Measurements from ENCODE around the gene MEGF11. TPM values are rescaled to one million over a fixed set of nuclear protein-coding genes. Genes with fewer than 3 reads are reported as not detected.

Gene MEGF11
- total RNA-seq (2021; ENCODE audit: unreplicated experiment), result 2.3 TPM
- polyA plus RNA-seq (2012), result 3.5 and 4.1 TPM in 2 replicates
- percentile 28 among the genes with signal in this experiment for Bru-seq, nascent RNA
- BruChase-seq, experiment 1, labeled RNA remaining after a 6-hour chase, result percentile 21 among the genes with signal in this experiment
- BruChase-seq, experiment 2, labeled RNA remaining after a 2-hour chase, result percentile 26 among the genes with signal in this experiment
- long read RNA-seq, partial matches to known transcripts, result 0 of 7 reads
- long read RNA-seq, other reads (novel, unspliced or antisense), result 7 of 7 reads

- H3K4me1 ChIP-seq (ENCODE audit: control insufficient read depth in 1 of 2, insufficient read depth in 2 of 2, low read length in 2 of 2), result peaks cover 0 to 20% of the 10 kb centered on the region in 2 experiments; a peak in 2 of 4 replicates
- no peak for DNase-seq (ENCODE audit: low read depth, low spot score)
- ATAC-seq, result peak; percentile 56
- H3K36me3 ChIP-seq (ENCODE audit: control insufficient read depth in 1 of 2, insufficient read depth in 2 of 2, low read length in 2 of 2), result no peaks in the 10 kb centered on the region
- intact Hi-C loops (cut with micrococcal nuclease), result loop anchor here (2.0 to 5.0 kb wide), 2 partner anchors 34 to 245 kb away; no protein-coding TSS in a partner anchor
- H4K20me1 ChIP-seq (ENCODE audit: insufficient read depth), result no peaks in the 10 kb centered on the region
- RAD21 ChIA-PET (ENCODE audit: low non-redundant PET in 1 of 2, low total read pairs in 2 of 2, uncharacterized antibody in 2 of 2, unreplicated experiment in 2 of 2), result interaction anchor here in 1 of 2 experiments (0.7 kb wide), 1 partner anchor 38 kb away, joined by 4 read pairs; no protein-coding TSS in a partner anchor
- no TSS peak for BruUV-seq (replicated peaks)
- H3K27me3 ChIP-seq (ENCODE audit: insufficient read depth, low read length), result peaks cover 3% of the 10 kb centered on the region; the same call in 1 of the 2 replicates
- H3K79me2 ChIP-seq (ENCODE audit: insufficient read depth, low read length), result no peaks in the 10 kb centered on the region
- H3K9me2 ChIP-seq (ENCODE audit: insufficient read depth), result no peaks in the 10 kb centered on the region
- no peak within 1 kb of the TSS; the same call in 1 of the 2 replicates for H3K27ac ChIP-seq (ENCODE audit: low read depth, low read length)
- H3K9ac ChIP-seq (ENCODE audit: low read length), result peak within 1 kb of the TSS; percentile 58
- peak within 1 kb of the TSS; percentile 100 for H3K4me2 ChIP-seq (ENCODE audit: low read length)
- peak within 1 kb of the TSS; percentile 95 for H2AFZ ChIP-seq (ENCODE audit: low read depth, low read length, poor library complexity, severe bottlenecking)
- peak within 1 kb of the TSS; percentile 65 to 78 for H3K4me3 ChIP-seq (replicated peaks in 1 of 2; ENCODE audit: low read depth in 1 of 2, low read length in 2 of 2)
- POLR2A ChIA-PET, result no interaction called here
- H3K9me3 ChIP-seq (ENCODE audit: control insufficient read depth in 1 of 2, insufficient read depth in 1 of 2, low read depth in 1 of 2, low read length in 2 of 2), result no peaks in the 10 kb centered on the region
- CTCF ChIA-PET, result no interaction called here
- TF ChIP-seq REST (IDR thresholded peaks at IDR 0.05; ENCODE audit: low read depth) (no peak), RAD21 (IDR thresholded peaks at IDR 0.05; ENCODE audit: low read depth) (no peak), TCF7L2 (IDR thresholded peaks at IDR 0.05; ENCODE audit: borderline replicate concordance, extremely low read depth, insufficient read depth, insufficient read length) (no peak), CEBPB (IDR thresholded peaks at IDR 0.05; ENCODE audit: low read depth) (no peak), SRF (IDR thresholded peaks at IDR 0.05; ENCODE audit: low read depth) (no peak), YY1 (IDR thresholded peaks at IDR 0.05; ENCODE audit: extremely low read depth, insufficient replicate concordance, low read depth, low read length) (no peak), MAX (IDR thresholded peaks at IDR 0.05) (no peak), ZFX (IDR thresholded peaks at IDR 0.05) (no peak), EZH2 (IDR thresholded peaks at IDR 0.05) (no peak), EZH2phosphoT487 (IDR thresholded peaks at IDR 0.05; ENCODE audit: borderline replicate concordance) (no peak), SP1 (IDR thresholded peaks at IDR 0.05; ENCODE audit: low read depth) (no peak), ATF3 (IDR thresholded peaks at IDR 0.05) (no peak), CBX3 (IDR thresholded peaks at IDR 0.05; ENCODE audit: low read depth) (no peak), SIN3A (IDR thresholded peaks at IDR 0.05; ENCODE audit: low read depth) (no peak), ZNF274 (IDR thresholded peaks at IDR 0.05; ENCODE audit: low read depth, low read length) (no peak), CTCF (IDR thresholded peaks at IDR 0.05 in 2 of 3, conservative IDR thresholded peaks at IDR 0.05 in 1 of 3; ENCODE audit: borderline replicate concordance in 1 of 3, insufficient read depth in 1 of 3, low read depth in 2 of 3, low read length in 2 of 3) (no peak), POLR2A (IDR thresholded peaks at IDR 0.05; ENCODE audit: borderline replicate concordance, extremely low read depth, insufficient read depth, insufficient read length) (no peak), JUND (IDR thresholded peaks at IDR 0.05) (no peak)
These were observed at the start of gene MEGF11 for GRCh38 chr15:66253418-66254088. MEGF11 (minus strand) TSS chr15:66253750; CDS start chr15:66128403, 125,347 bp downstream.
